ENCODE results near the gene EFCAB14. TPM values are rescaled to one million over a fixed set of nuclear protein-coding genes. Genes with fewer than 3 reads are reported as not detected.
"Not testable (repeated sequence)": the region's sequence is repeated elsewhere in the genome, so short reads cannot be mapped to it uniquely, and the experiment has no call there.

The EFCAB14 gene
- total RNA-seq, 1 experiment from 2014 or later: 43.3 TPM

DNA sequence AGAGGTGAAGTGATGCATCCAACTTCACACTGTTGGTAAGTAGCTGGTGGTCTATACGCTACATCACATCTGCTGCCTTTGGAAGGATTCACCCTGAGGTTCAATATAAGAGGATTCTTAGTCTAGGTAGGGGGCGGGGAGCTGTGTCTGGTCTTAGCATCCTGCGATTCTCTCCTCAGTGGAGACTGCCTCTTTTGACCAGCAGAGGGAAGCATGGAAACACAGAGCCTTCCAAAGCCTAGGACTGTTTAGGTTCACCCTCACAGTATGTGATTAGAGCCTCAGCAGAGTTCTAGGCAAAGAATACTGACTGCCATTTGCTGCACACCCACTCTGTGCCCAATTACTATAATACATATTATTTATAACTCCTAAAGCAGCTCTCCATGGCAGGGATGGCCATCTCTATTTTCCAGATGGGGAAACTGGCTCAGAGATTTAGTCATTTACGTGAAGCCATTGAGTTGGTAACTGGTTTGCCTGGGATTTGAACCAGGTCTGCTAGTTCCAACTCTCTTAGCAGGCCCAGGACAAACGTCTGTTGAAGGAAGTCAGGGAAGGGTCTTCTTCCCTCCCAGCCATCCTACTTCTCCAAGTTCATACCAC lies 28.9 kb upstream of the EFCAB14 start:
- DNase-seq: peak; percentile 78
- Histone ChIP-seq H3K36me3 (replicated peaks; ENCODE audit: control insufficient read depth, insufficient read depth, low read length) (no peaks in the 10 kb centered on the region), H3K27me3 (ENCODE audit: control insufficient read depth, insufficient read depth, low read length) (no peaks in the 10 kb centered on the region; the same call in 1 of the 2 replicates), H3K4me3 (ENCODE audit: insufficient read depth, low read depth, low read length) (no peak overlapping the region)

GRCh38 chr1:46742069-46742468 lies 23.2 kb upstream of the EFCAB14 start:
- DNase-seq: no peak
- Histone ChIP-seq H3K27me3 (ENCODE audit: control insufficient read depth, insufficient read depth, low read length) (no peaks in the 10 kb centered on the region; the same call in 1 of the 2 replicates), H3K4me3 (ENCODE audit: insufficient read depth, low read depth, low read length) (no peak overlapping the region), H3K36me3 (replicated peaks; ENCODE audit: control insufficient read depth, insufficient read depth, low read length) (no peaks in the 10 kb centered on the region)

DNA sequence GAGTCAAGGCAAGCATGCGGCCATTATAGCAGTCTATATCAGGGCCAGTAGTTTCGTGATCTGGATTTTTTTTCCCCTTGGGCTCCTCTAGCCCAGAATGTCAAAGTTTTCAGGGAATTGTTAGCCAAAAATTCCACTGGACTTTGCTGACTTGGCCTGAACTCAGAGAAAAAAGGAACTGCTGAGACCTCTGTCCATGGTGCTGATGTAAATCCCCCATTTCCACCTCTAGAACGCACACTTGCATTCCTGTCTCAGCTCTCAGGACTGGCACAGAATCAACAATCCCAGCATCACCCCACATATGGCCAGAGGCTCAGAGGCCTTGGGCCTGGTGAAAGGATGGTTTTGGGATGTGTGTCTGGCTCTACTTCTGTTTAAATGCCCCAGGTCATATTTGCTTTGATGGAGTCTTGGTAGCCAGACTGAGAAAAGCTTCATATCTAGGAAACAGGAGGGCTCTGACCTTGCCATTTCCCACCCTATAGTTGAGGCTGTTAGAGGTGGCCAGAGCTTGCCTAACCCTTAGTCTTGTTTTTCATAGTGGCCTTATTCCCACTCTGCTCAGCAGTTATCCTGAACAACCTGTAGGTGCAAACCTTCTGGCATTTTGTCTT lies 16.9 kb upstream of the EFCAB14 start:
- no peaks in the 10 kb centered on the region; the same call in 1 of the 2 replicates for H3K27me3 ChIP-seq (ENCODE audit: control insufficient read depth, insufficient read depth, low read length)
- DNase-seq: peak; percentile 48
- H3K4me3 ChIP-seq (ENCODE audit: insufficient read depth, low read depth, low read length): no peak overlapping the region
- H3K36me3 ChIP-seq (replicated peaks; ENCODE audit: control insufficient read depth, insufficient read depth, low read length): no peaks in the 10 kb centered on the region

DNA sequence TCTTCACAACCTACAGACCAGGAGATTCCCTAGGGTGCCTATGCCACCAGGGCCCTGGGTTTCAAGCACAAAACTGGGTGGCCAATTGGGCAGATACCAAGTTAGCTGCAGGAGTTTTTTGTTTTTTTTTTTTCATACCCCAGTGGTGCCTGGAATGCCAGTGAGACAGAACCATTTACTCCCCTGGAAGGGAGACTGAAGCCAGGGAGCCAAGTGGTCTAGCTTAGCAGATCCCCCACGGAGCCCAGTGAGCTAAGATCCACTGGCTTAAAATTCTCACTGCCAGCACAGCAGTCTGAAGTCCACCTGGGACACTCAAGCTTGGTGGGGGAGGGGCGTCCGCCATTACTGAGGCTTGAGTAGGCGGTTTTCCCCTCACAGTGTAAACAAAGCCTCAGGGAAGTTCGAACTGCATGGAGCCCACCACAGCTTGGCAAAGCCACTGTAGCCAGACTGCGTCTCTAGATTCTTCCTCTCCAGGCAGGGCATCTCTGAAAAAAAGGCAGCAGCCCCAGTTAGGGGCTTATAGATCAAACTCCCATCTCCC lies 9.5 kb upstream of the EFCAB14 start:
- not testable (repeated sequence) for H3K27me3 ChIP-seq (ENCODE audit: control insufficient read depth, insufficient read depth, low read length); H3K36me3 ChIP-seq (replicated peaks; ENCODE audit: control insufficient read depth, insufficient read depth, low read length); DNase-seq; H3K4me3 ChIP-seq (ENCODE audit: insufficient read depth, low read depth, low read length)

GRCh38 chr1:46725736-46726108 lies 6.8 kb upstream of the EFCAB14 start:
- Histone ChIP-seq H3K36me3 (replicated peaks; ENCODE audit: control insufficient read depth, insufficient read depth, low read length) (no peaks in the 10 kb centered on the region), H3K4me3 (ENCODE audit: insufficient read depth, low read depth, low read length) (no peak overlapping the region), H3K27me3 (ENCODE audit: control insufficient read depth, insufficient read depth, low read length) (no peaks in the 10 kb centered on the region; the same call in 1 of the 2 replicates)
- no peak for DNase-seq

DNA sequence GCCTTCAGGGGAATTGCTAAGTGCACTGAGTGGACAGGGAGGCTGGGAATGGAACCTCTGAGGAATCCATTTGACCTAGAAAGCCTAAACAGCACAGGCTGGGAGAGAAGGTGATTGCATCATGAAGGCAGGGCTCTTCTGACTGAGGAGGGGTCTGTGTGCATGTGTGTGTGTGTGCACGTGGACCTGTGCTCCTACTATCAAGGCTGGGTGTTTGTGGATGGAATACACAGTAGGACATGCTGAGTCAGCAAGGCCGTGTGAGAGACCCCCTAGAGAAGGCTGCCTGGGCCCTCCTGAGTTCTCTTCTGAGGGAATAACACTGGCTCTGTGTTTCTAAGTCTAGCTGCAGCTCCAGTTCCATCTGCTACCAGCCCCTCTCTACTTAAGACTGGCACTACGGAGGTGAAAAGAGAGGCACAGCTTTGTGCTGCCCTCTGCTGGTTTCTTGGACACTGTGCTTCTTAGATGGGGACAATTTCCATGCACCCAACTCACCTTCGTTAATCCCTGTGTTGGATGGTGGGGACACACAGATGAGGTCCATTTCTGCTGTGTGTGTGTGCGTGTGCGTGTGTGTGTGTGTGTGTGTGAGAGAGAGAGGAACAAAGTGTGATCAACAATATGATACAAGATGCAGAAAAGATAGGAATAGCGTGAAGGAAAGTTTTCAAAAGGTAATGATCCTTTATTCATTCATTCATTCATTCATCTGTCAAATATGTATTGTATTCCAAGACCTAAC lies 6.2 kb upstream of the EFCAB14 start:
- H3K27me3 ChIP-seq (ENCODE audit: control insufficient read depth, insufficient read depth, low read length): no peaks in the 10 kb centered on the region; the same call in 1 of the 2 replicates
- no peaks in the 10 kb centered on the region for H3K36me3 ChIP-seq (replicated peaks; ENCODE audit: control insufficient read depth, insufficient read depth, low read length)
- H3K4me3 ChIP-seq (ENCODE audit: insufficient read depth, low read depth, low read length): no peak overlapping the region
- DNase-seq: peak; percentile 59

- DNase-seq: no peak
- no peak overlapping the region for H3K4me3 ChIP-seq (ENCODE audit: insufficient read depth, low read depth, low read length)
- no peaks in the 10 kb centered on the region for H3K36me3 ChIP-seq (replicated peaks; ENCODE audit: control insufficient read depth, insufficient read depth, low read length)
- H3K27me3 ChIP-seq (ENCODE audit: control insufficient read depth, insufficient read depth, low read length): no peaks in the 10 kb centered on the region; the same call in 1 of the 2 replicates
Measured at GRCh38 chr1:46723901-46724300, 5.0 kb upstream of the EFCAB14 start.

DNA sequence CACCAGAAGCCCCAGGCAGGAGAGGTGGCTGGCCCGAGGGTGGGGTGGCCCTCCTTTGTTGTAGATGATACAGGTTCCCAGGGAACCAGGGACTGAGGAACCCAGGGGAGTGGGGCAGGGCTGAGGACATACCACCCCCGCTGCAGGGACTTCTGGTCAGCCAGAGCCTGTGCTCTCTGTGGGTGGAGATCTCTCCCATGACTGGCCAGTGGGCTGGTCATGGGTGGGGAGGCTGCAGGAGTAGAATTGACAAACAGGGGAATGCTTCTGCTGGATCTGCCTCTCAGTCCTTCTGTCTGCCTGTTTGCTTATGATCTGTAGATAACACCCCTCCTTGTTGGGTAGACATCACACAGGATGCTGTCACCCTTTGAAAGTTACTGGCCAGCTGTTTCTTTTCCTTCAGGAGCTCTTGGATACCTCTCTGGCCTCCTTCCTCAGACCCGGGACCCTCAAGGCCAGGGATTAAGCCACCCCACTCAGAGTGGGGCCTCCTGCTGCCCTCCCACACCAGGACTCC lies 2.8 kb upstream of the EFCAB14 start:
- Histone ChIP-seq H3K36me3 (replicated peaks; ENCODE audit: control insufficient read depth, insufficient read depth, low read length) (no peaks in the 10 kb centered on the region), H3K27me3 (ENCODE audit: control insufficient read depth, insufficient read depth, low read length) (no peaks in the 10 kb centered on the region; the same call in 1 of the 2 replicates), H3K4me3 (ENCODE audit: insufficient read depth, low read depth, low read length) (no peak overlapping the region)
- DNase-seq: no peak

GRCh38 chr1:46721204-46721603 lies 2.3 kb upstream of the EFCAB14 start:
- Histone ChIP-seq H3K4me3 (ENCODE audit: insufficient read depth, low read depth, low read length) (no peak overlapping the region), H3K36me3 (replicated peaks; ENCODE audit: control insufficient read depth, insufficient read depth, low read length) (no peaks in the 10 kb centered on the region), H3K27me3 (ENCODE audit: control insufficient read depth, insufficient read depth, low read length) (no peaks in the 10 kb centered on the region; the same call in 1 of the 2 replicates)
- DNase-seq: no peak

- not testable (repeated sequence) for H3K4me3 ChIP-seq (ENCODE audit: insufficient read depth, low read depth, low read length); H3K36me3 ChIP-seq (replicated peaks; ENCODE audit: control insufficient read depth, insufficient read depth, low read length); H3K27me3 ChIP-seq (ENCODE audit: control insufficient read depth, insufficient read depth, low read length); DNase-seq
Measured at GRCh38 chr1:46720319-46720718, 1.4 kb upstream of the EFCAB14 start.

- peaks cover 7% of the 10 kb centered on the region for H3K36me3 ChIP-seq (replicated peaks; ENCODE audit: control insufficient read depth, insufficient read depth, low read length)
- peak overlapping the region; percentile 98; the same call in 1 of the 2 replicates for H3K4me3 ChIP-seq (ENCODE audit: insufficient read depth, low read depth, low read length)
- no peaks in the 10 kb centered on the region; the same call in 1 of the 2 replicates for H3K27me3 ChIP-seq (ENCODE audit: control insufficient read depth, insufficient read depth, low read length)
- DNase-seq: peak; percentile 8
Measured at GRCh38 chr1:46719689-46720088, 775 bp upstream of the EFCAB14 start.

DNA sequence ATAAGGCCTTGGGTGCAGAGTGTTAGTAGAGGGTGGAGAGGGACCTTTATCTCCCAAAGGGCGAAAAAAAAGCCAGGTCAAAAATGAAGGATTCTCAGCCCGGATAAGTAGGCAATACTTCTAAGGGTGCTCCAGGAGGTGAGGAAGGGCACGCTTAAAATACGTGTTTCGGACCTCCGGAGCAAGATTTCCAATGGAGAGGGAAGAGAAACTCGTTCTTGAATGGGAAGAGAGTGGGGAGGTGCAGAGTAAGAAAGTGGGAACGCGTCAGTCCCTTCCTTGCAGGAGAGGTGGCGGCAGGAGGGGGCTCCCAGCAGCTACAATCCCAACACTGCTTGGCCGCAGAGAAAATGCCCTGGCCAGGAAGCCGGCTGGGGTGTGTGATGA lies 581 bp downstream of the EFCAB14 start:
- peak overlapping the region; percentile 98 for H3K4me3 ChIP-seq (ENCODE audit: insufficient read depth, low read depth, low read length)
- H3K27me3 ChIP-seq (ENCODE audit: control insufficient read depth, insufficient read depth, low read length): no peaks in the 10 kb centered on the region; the same call in 1 of the 2 replicates
- DNase-seq: no peak
- H3K36me3 ChIP-seq (replicated peaks; ENCODE audit: control insufficient read depth, insufficient read depth, low read length): peaks cover 7% of the 10 kb centered on the region

DNA sequence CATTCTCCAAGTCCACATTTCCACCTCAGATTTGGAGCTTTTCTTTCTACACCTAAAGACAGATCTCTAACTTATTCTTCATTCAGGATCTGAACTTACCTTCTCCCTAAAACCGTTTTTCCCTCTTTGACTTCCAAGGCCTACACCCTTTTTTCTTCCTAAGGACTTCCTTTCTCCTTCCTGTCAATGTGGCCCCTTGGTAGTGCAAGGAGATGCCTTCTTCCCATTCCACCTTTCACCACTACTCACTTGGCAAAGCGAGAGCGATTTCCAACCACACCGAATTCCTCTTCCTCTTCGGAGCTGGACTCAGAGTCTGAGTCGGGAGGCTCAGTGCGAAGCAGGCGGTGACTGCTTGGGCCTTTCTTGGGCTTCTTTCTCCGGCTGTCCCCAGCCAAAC lies 1.3 kb downstream of the EFCAB14 start:
- H3K36me3 ChIP-seq (replicated peaks; ENCODE audit: control insufficient read depth, insufficient read depth, low read length): peaks cover 7% of the 10 kb centered on the region
- peak overlapping the region; percentile 98 for H3K4me3 ChIP-seq (ENCODE audit: insufficient read depth, low read depth, low read length)
- DNase-seq: no peak
- no peaks in the 10 kb centered on the region; the same call in 1 of the 2 replicates for H3K27me3 ChIP-seq (ENCODE audit: control insufficient read depth, insufficient read depth, low read length)

DNA sequence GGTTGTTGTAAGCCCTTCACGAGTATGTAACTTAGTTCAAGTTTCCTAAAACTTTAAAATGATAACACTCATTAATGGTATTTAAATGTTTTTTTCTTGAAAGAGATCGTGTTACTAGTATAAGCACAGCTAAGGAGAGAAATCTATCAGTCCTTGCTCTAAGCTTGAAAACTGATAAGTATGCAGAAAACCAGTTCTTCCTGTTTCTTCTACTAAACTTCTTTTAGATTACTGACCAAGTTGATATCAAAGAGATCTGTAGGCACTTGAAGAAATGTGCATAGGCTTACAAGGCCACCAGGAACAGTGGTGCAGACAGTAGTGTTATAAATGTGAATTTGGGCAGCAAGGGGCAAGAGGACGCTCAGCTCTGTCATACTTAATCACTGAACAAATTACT lies 3.9 kb downstream of the EFCAB14 start:
- Histone ChIP-seq H3K36me3 (replicated peaks; ENCODE audit: control insufficient read depth, insufficient read depth, low read length) (peaks cover 7% of the 10 kb centered on the region), H3K27me3 (ENCODE audit: control insufficient read depth, insufficient read depth, low read length) (no peaks in the 10 kb centered on the region), H3K4me3 (ENCODE audit: insufficient read depth, low read depth, low read length) (no peak overlapping the region)
- no peak for DNase-seq
